Gastroesophageal sphincter (tissue), 4 donors: ENCODE results near the gene SORL1-AS1.
A peak's percentile ranks its signal among the peaks of the same experiment; 100 is the strongest.

Source experiments
- ATAC-seq: fragments of 150-250 bp; one replicate; pipeline ENCODE4 v1.9.1; 2016; ENCODE audit warnings: mild to moderate bottlenecking, moderate library complexity
- H3K27ac ChIP-seq, 4 donors: fragments of 200-600 bp; sonication (generic) in 3 of 4; 1 replicate in 3 of 4; 2 replicates in 1 of 4; pipeline ENCODE4 v1.5.1; 2016 to 2019
- H3K27me3 ChIP-seq: fragments of 200-600 bp; sonication (generic); one replicate; pipeline ENCODE4 v1.5.1; 2019
- H3K36me3 ChIP-seq, 2 donors: fragments of 200-600 bp; sonication (generic); one replicate each; pipeline ENCODE4 v1.5.1; 2019; ENCODE audit warnings: control low read depth in 1 of 2
- H3K4me1 ChIP-seq, 3 donors: fragments of 200-600 bp; sonication (generic); 1 replicate in 2 of 3; 2 replicates in 1 of 3; pipeline ENCODE4 v1.5.1; 2016 to 2019; ENCODE audit warnings: control low read depth in 2 of 3
- H3K4me3 ChIP-seq, 2 donors: fragments of 200-600 bp; sonication (generic); one replicate each; pipeline ENCODE4 v1.5.1; 2019; ENCODE audit warnings: mild to moderate bottlenecking in 1 of 2, moderate library complexity in 1 of 2
- H3K9me3 ChIP-seq, 3 donors: fragments of 200-600 bp; sonication (generic); one replicate each; pipeline ENCODE4 v1.5.1; 2017 to 2019; ENCODE audit warnings: control low read depth in 2 of 3
- CTCF ChIP-seq, 4 experiments: fragments of 200-600 bp in 2 of 4; fragments of 450-650 bp in 2 of 4; sonication (generic) in 1 of 4; IDR thresholded peaks; one replicate each; pipeline ENCODE4 v1.5.1; 2017 to 2019; ENCODE audit warnings: antibody characterized with exemption in 4 of 4, mild to moderate bottlenecking in 2 of 4, moderate library complexity in 2 of 4
- EP300 ChIP-seq: sonication (generic); formaldehyde crosslinking; IDR thresholded peaks from one replicate; pipeline ENCODE4 v1.6.1; 2017; ENCODE audit warnings: antibody characterized with exemption, mild to moderate bottlenecking
- POLR2A ChIP-seq, 2 donors: fragments of 450-650 bp; IDR thresholded peaks; one replicate each; pipeline ENCODE4 v1.6.1; 2017; ENCODE audit warnings: antibody characterized with exemption in 2 of 2, mild to moderate bottlenecking in 2 of 2, moderate library complexity in 1 of 2
- POLR2AphosphoS5 ChIP-seq: sonication (generic); formaldehyde crosslinking; IDR thresholded peaks from one replicate; pipeline ENCODE4 v1.6.1; 2017; ENCODE audit warnings: antibody characterized with exemption
- WGBS, 2 donors: methylation state at CpG; one replicate each; pipeline ENCODE4 v1.1.5; 2018; ENCODE audit warnings: low coverage in 1 of 2; 5-methylcytosine and 5-hydroxymethylcytosine counted together

The SORL1-AS1 gene

GRCh38 chr11:121451986-121452608, 670 bp downstream of the SORL1-AS1 start, which contains the start of gene SORL1:
TSS of gene SORL1 (plus strand) at chr11:121452314. CDS start at chr11:121452332, 18 bp downstream.
- H3K27me3 ChIP-seq = no peaks in the 10 kb centered on the region
- H3K4me3 ChIP-seq = peak within 1 kb of the TSS; percentile 75 to 81
- ATAC-seq = peak; percentile 91
- H3K9me3 ChIP-seq = no peaks in the 10 kb centered on the region
- no CpG with 5 or more reads among the region's 89 CpGs for WGBS, 2 donors
- no peaks in the 10 kb centered on the region for H3K36me3 ChIP-seq
- H3K4me1 ChIP-seq = peaks cover 0 to 19% (median 0%) of the 10 kb centered on the region in 3 donors
- peak within 1 kb of the TSS in 3 of 4 donors; percentile 64 to 76 (median 64) for H3K27ac ChIP-seq
- TF ChIP-seq POLR2A (IDR thresholded peaks at IDR 0.05) (no peak), CTCF (IDR thresholded peaks at IDR 0.05) (peak; percentile 42 to 81 (median 74)), EP300 (no peak), POLR2AphosphoS5 (no peak)

DNA sequence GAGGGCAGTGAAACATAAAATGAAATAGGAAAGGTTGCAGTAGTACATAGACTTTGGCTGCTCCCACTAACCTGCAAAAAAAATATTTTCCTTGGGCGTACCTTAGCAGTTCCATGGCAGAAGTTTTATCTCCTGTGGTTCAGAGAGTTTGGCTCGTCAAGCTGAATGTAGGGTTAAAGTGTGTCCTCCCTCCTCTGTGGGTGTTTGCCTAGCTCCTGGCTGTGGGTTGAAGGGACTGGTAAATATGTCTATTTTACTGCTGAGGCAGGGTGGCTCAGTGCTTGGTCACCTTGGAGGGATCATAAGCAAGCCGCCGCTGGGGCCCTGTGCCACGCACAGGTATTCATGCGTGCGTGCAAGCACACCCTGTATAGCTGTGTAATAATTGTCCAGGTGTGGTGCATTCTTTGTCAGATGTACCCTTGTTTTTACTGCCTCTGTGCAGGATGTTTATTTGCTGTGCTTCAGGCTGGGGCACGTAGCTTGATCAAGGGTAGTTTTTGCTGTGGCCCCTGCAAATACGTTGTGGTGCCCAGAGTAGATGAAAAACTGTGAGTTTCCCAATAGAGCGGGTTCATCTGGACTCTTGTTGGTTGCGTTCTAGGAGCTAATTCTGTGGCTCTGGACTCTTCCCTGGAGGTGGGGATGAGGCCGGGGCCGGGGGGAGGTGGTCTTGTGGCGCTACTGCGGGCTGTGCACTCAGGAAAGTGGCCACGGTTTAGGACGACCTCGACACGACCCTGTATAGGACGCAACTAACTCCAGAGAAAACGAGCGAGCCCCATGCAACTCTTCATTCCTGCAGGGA, 1.4 kb downstream of the SORL1-AS1 start:
- peaks cover 0 to 19% (median 0%) of the 10 kb centered on the region in 3 donors for H3K4me1 ChIP-seq
- ATAC-seq = no peak
- WGBS, 2 donors = 68 to 90% methylated on average over 4 to 7 of the region's 22 CpGs
- H3K9me3 ChIP-seq = no peaks in the 10 kb centered on the region
- H3K27me3 ChIP-seq = no peaks in the 10 kb centered on the region
- H3K36me3 ChIP-seq = no peaks in the 10 kb centered on the region
- TF ChIP-seq POLR2AphosphoS5 (no peak), EP300 (no peak), CTCF (IDR thresholded peaks at IDR 0.05) (no peak), POLR2A (IDR thresholded peaks at IDR 0.05) (no peak)
- peak overlapping the region in 3 of 4 donors; percentile 57 to 76 (median 64) for H3K27ac ChIP-seq
- H3K4me3 ChIP-seq = peak overlapping the region; percentile 75 to 81

DNA sequence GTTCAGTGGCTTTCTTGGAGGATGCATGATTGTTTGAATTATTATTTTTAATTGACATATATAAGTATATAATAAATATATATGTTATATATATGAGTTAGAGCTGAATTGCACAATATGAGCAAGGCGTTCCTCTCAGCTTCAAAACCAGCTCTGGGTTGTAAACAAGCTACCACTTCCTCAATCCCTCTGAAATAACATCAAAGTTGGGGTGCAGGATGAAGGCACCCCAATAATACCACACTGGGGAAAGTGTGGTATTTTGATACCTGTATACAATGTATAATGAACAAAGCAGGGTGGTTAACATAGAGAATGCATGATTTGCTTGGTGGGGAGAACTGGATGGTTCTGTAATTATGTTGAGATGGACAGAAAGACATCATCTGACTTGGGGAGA, 2.4 kb downstream of the SORL1-AS1 start:
- no peak for ATAC-seq
- Histone ChIP-seq H3K4me1 (peaks cover 0 to 19% (median 0%) of the 10 kb centered on the region in 3 donors), H3K36me3 (no peaks in the 10 kb centered on the region), H3K27me3 (no peaks in the 10 kb centered on the region), H3K27ac (no peak overlapping the region), H3K9me3 (no peaks in the 10 kb centered on the region), H3K4me3 (no peak overlapping the region)
- no peak for TF ChIP-seq EP300
- no peak for TF ChIP-seq POLR2A (IDR thresholded peaks at IDR 0.05)
- no peak for TF ChIP-seq CTCF (IDR thresholded peaks at IDR 0.05)
- TF ChIP-seq POLR2AphosphoS5 = no peak
- WGBS, 2 donors = 100% methylated on average over 1 of the region's 1 CpG

DNA sequence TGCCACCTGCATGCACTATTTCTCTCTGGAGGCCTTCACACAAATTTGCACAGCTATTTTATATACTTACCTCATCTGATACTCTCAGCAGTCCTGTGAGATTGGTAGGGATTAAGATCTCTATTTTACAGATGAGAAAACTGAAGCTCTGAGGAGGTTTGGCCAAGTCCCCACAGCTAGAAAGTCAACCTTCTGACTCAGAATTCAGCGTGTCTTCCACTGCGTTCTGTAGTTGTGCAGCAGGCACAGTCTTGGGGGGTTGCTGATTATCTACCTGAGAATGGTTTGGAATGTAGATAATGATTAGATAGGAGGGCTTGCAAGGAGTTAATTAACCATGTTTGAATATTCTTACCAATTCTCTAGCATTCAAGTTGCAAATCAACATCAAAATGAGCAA, 3.1 kb downstream of the SORL1-AS1 start:
- Histone ChIP-seq H3K27me3 (no peaks in the 10 kb centered on the region), H3K27ac (no peak overlapping the region), H3K4me3 (no peak overlapping the region), H3K9me3 (no peaks in the 10 kb centered on the region), H3K36me3 (no peaks in the 10 kb centered on the region), H3K4me1 (peaks cover 0 to 19% (median 0%) of the 10 kb centered on the region in 3 donors)
- no peak for ATAC-seq
- TF ChIP-seq CTCF (IDR thresholded peaks at IDR 0.05) = no peak
- TF ChIP-seq EP300 = no peak
- TF ChIP-seq POLR2A (IDR thresholded peaks at IDR 0.05) = no peak
- no peak for TF ChIP-seq POLR2AphosphoS5
- WGBS, 2 donors = 60 to 90% methylated on average over 1 to 2 of the region's 2 CpGs
